Measurements from ENCODE around the gene PDE4B.
"Not testable (repeated sequence)": the region's sequence is repeated elsewhere in the genome, so short reads cannot be mapped to it uniquely, and the experiment has no call there.

PDE4B gene

DNA sequence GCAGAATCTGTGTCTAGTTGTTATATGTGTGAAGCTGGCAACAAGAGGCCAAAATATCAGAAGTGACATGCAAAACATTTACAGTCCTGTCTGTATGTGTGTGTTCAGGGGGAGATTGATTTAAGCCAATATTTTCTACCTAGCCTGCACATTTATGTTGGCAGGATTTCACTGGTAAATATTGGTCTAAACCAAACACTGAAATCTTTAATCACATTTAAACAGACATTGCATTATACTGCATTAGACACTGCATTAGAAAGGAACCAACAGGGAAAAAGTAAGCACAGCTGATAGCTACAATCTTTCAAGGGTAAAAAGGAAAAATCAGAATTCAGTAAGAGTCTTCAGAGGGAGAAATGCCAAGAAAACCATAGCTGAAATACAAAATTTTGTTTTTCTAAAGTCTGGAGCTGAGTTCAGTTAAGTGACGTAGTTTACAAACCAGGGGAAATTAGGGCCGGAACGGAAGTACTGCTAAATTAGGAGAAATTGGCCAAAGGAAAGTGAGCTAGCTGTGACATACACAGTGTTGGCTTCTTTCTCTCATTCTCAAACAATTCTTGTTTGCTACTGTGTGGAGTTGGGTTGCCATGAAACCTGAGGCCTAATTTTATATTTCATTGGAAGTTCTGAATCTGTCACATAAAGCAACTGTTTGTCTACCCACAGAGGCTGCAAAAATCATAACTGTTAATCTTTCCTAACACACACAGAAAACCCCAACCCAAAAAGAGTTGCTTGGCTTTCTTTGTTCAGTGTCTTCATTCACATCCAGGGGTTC is 524.0 kb downstream of the PDE4B start:
- Histone ChIP-seq H3K79me2 (ENCODE audit: insufficient read depth, low read length) (no peaks in the 10 kb centered on the region), H3K4me1 (ENCODE audit: insufficient read depth, low read length, severe bottlenecking) (peaks cover 4% of the 10 kb centered on the region), H2AFZ (ENCODE audit: low read length) (no peak overlapping the region)

DNA sequence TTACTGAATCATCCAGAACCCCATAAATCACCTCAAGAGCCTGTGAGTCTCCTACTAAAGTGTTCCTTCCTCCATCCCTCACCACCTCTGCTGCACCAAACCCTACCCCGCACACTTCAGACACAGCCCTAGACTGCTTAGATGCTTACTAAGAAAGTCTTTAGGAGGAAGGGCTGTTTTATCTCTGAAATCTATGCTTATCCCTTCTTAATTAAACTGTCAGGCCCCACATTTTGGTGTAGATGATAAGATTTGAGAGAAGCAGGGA is 524.5 kb downstream of the PDE4B start:
- H3K9me2 ChIP-seq (ENCODE audit: low read depth, low read length), result no peaks in the 10 kb centered on the region
- no peak for TF ChIP-seq EZH2 (IDR thresholded peaks at IDR 0.05; ENCODE audit: borderline replicate concordance, low read length)
- TF ChIP-seq, protein P1, sequence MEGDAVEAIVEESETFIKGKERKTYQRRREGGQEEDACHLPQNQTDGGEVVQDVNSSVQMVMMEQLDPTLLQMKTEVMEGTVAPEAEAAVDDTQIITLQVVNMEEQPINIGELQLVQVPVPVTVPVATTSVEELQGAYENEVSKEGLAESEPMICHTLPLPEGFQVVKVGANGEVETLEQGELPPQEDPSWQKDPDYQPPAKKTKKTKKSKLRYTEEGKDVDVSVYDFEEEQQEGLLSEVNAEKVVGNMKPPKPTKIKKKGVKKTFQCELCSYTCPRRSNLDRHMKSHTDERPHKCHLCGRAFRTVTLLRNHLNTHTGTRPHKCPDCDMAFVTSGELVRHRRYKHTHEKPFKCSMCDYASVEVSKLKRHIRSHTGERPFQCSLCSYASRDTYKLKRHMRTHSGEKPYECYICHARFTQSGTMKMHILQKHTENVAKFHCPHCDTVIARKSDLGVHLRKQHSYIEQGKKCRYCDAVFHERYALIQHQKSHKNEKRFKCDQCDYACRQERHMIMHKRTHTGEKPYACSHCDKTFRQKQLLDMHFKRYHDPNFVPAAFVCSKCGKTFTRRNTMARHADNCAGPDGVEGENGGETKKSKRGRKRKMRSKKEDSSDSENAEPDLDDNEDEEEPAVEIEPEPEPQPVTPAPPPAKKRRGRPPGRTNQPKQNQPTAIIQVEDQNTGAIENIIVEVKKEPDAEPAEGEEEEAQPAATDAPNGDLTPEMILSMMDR (IDR thresholded peaks at IDR 0.05; ENCODE audit: low read length), result no peak
- H3K4me2 ChIP-seq (ENCODE audit: low read length), result no peak overlapping the region
- peaks cover 4% of the 10 kb centered on the region for H3K4me1 ChIP-seq (ENCODE audit: insufficient read depth, low read length, severe bottlenecking)
- no peaks in the 10 kb centered on the region for H3K36me3 ChIP-seq (ENCODE audit: insufficient read depth, low read length)
- H3K27ac ChIP-seq (ENCODE audit: low read depth, low read length, poor library complexity, severe bottlenecking), result no peak overlapping the region
- H3K4me3 ChIP-seq (ENCODE audit: low read depth, low read length, poor library complexity, severe bottlenecking), result no peak overlapping the region
- H3K9ac ChIP-seq (ENCODE audit: low read length), result no peak overlapping the region
- H2AFZ ChIP-seq (ENCODE audit: low read length), result no peak overlapping the region
- H3F3A ChIP-seq (ENCODE audit: insufficient read depth, low read length), result no peaks in the 10 kb centered on the region
- no peaks in the 10 kb centered on the region for H4K20me1 ChIP-seq (ENCODE audit: insufficient read depth, low read length)
- no peaks in the 10 kb centered on the region for H3K27me3 ChIP-seq (ENCODE audit: insufficient read depth, low read length)
- H3K9me3 ChIP-seq (ENCODE audit: low read length), result no peaks in the 10 kb centered on the region
- no peaks in the 10 kb centered on the region for H3K79me2 ChIP-seq (ENCODE audit: insufficient read depth, low read length)

More for the DNA sequence above, 524.0 kb downstream of the PDE4B start:
- no peak overlapping the region for H3K4me3 ChIP-seq (ENCODE audit: low read depth, low read length, poor library complexity, severe bottlenecking)
- no peaks in the 10 kb centered on the region for H3F3A ChIP-seq (ENCODE audit: insufficient read depth, low read length)
- H3K27me3 ChIP-seq (ENCODE audit: insufficient read depth, low read length), result no peaks in the 10 kb centered on the region
- H3K4me2 ChIP-seq (ENCODE audit: low read length), result no peak overlapping the region
- no peaks in the 10 kb centered on the region for H3K9me3 ChIP-seq (ENCODE audit: low read length)
- no peaks in the 10 kb centered on the region for H3K36me3 ChIP-seq (ENCODE audit: insufficient read depth, low read length)
- H3K9me2 ChIP-seq (ENCODE audit: low read depth, low read length), result no peaks in the 10 kb centered on the region
- no peak overlapping the region for H3K9ac ChIP-seq (ENCODE audit: low read length)
- no peak overlapping the region for H3K27ac ChIP-seq (ENCODE audit: low read depth, low read length, poor library complexity, severe bottlenecking)
- H4K20me1 ChIP-seq (ENCODE audit: insufficient read depth, low read length), result no peaks in the 10 kb centered on the region
- TF ChIP-seq EZH2 (IDR thresholded peaks at IDR 0.05; ENCODE audit: borderline replicate concordance, low read length), result no peak

DNA sequence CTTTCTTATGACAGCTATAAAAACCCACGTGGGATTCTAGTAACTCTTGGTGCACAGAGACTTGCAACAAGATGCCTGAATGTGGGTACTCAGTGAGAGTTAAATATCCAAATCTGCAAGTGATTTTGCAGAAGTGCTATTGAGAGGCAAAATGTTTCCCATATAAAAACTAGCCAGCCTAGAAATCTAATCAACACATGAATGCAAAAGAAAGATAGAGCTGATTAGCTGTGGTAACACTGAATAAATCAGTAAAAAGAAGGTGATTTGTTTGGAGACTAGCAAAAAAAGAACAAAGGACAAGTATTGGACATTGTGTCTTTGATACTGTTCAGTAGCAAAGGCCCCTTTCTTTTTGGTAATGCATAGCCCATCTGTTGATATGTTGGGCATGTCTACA is 527.5 kb downstream of the PDE4B start:
- Histone ChIP-seq H4K20me1 (ENCODE audit: insufficient read depth, low read length) (no peaks in the 10 kb centered on the region), H3K27ac (ENCODE audit: low read depth, low read length, poor library complexity, severe bottlenecking) (no peak overlapping the region), H3K9me3 (ENCODE audit: low read length) (no peaks in the 10 kb centered on the region), H3K79me2 (ENCODE audit: insufficient read depth, low read length) (no peaks in the 10 kb centered on the region), H3K4me2 (ENCODE audit: low read length) (no peak overlapping the region), H3K36me3 (ENCODE audit: insufficient read depth, low read length) (no peaks in the 10 kb centered on the region), H3K9ac (ENCODE audit: low read length) (no peak overlapping the region), H2AFZ (ENCODE audit: low read length) (no peak overlapping the region), H3K4me3 (ENCODE audit: low read depth, low read length, poor library complexity, severe bottlenecking) (no peak overlapping the region), H3K9me2 (ENCODE audit: low read depth, low read length) (no peaks in the 10 kb centered on the region), H3K4me1 (ENCODE audit: insufficient read depth, low read length, severe bottlenecking) (peaks cover 4% of the 10 kb centered on the region), H3K27me3 (ENCODE audit: insufficient read depth, low read length) (no peaks in the 10 kb centered on the region), H3F3A (ENCODE audit: insufficient read depth, low read length) (no peaks in the 10 kb centered on the region)
- TF ChIP-seq EZH2 (IDR thresholded peaks at IDR 0.05; ENCODE audit: borderline replicate concordance, low read length), result no peak
- TF ChIP-seq, protein P1 (IDR thresholded peaks at IDR 0.05; ENCODE audit: low read length), result no peak

DNA sequence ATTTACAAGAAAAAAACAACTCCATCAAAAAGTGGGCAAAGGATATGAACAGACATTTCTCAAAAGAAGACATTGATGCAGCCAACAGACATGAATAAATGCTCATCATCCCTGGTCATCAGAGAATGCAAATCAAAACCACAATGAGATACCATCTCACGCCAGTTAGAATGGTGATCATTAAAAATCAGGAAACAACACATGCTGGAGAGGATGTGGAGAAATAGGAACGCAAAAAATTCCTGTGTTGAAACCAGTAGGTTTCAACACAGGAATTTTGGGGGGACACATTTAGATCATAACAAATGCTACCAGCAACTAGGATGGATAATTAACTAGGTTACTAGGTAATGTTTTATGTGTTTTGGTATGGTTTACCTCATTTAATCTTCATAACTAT is 529.8 kb downstream of the PDE4B start:
- not testable (repeated sequence) for H3K27ac ChIP-seq (ENCODE audit: low read depth, low read length, poor library complexity, severe bottlenecking); H3K4me2 ChIP-seq (ENCODE audit: low read length); H3K36me3 ChIP-seq (ENCODE audit: insufficient read depth, low read length); H3K79me2 ChIP-seq (ENCODE audit: insufficient read depth, low read length); H4K20me1 ChIP-seq (ENCODE audit: insufficient read depth, low read length); H3K4me3 ChIP-seq (ENCODE audit: low read depth, low read length, poor library complexity, severe bottlenecking); H3K9me2 ChIP-seq (ENCODE audit: low read depth, low read length); H2AFZ ChIP-seq (ENCODE audit: low read length); H3K9me3 ChIP-seq (ENCODE audit: low read length); H3K9ac ChIP-seq (ENCODE audit: low read length); H3K27me3 ChIP-seq (ENCODE audit: insufficient read depth, low read length); H3K4me1 ChIP-seq (ENCODE audit: insufficient read depth, low read length, severe bottlenecking); H3F3A ChIP-seq (ENCODE audit: insufficient read depth, low read length)
